ENCODE results near the gene FBXO4.
"Not testable (repeated sequence)": the region's sequence is repeated elsewhere in the genome, so short reads cannot be mapped to it uniquely, and the experiment has no call there.

FBXO4 gene

GRCh38 chr5:41925555-41925951 is 472 bp downstream of the FBXO4 start:
- no peak for DNase-seq

- DNase-seq, result no peak
These were observed 2.5 kb downstream of the FBXO4 start for GRCh38 chr5:41927604-41928003.

- no peak for DNase-seq
These were observed 4.0 kb downstream of the FBXO4 start for GRCh38 chr5:41929035-41929434.

GRCh38 chr5:41932770-41933169 is 7.7 kb downstream of the FBXO4 start:
- no peak for DNase-seq

GRCh38 chr5:41935544-41935943 is 10.5 kb downstream of the FBXO4 start:
- no peak for DNase-seq

- DNase-seq, result no peak
These were observed 15.6 kb downstream of the FBXO4 start for GRCh38 chr5:41940641-41941040.

- not testable (repeated sequence) for DNase-seq
These were observed 20.4 kb downstream of the FBXO4 start for GRCh38 chr5:41945332-41945955.

- DNase-seq, result no peak
These were observed 26.1 kb downstream of the FBXO4 start for GRCh38 chr5:41951224-41951623.

- DNase-seq, result no peak
These were observed 29.2 kb downstream of the FBXO4 start for GRCh38 chr5:41954286-41954685.

GRCh38 chr5:41955432-41956024 is 30.4 kb downstream of the FBXO4 start:
- no peak for DNase-seq

GRCh38 chr5:41956943-41957342 is 31.9 kb downstream of the FBXO4 start:
- DNase-seq, result no peak

GRCh38 chr5:41960481-41960880 is 35.4 kb downstream of the FBXO4 start:
- DNase-seq, result no peak

- no peak for DNase-seq
These were observed 36.7 kb downstream of the FBXO4 start for GRCh38 chr5:41961736-41962135.

GRCh38 chr5:41962491-41962890 is 37.4 kb downstream of the FBXO4 start:
- no peak for DNase-seq

GRCh38 chr5:41966401-41967105 is 41.5 kb downstream of the FBXO4 start:
- no peak for DNase-seq

GRCh38 chr5:41967401-41967800 is 42.3 kb downstream of the FBXO4 start:
- DNase-seq, result no peak

GRCh38 chr5:41968153-41968723 is 43.2 kb downstream of the FBXO4 start:
- no peak for DNase-seq

- DNase-seq, result no peak
These were observed 48.0 kb downstream of the FBXO4 start for GRCh38 chr5:41973087-41973486.

GRCh38 chr5:41973887-41974286 is 48.8 kb downstream of the FBXO4 start:
- no peak for DNase-seq

- DNase-seq, result no peak
These were observed 53.6 kb downstream of the FBXO4 start for GRCh38 chr5:41978676-41979075.

GRCh38 chr5:41980396-41980795 is 55.3 kb downstream of the FBXO4 start:
- DNase-seq, result no peak

- no peak for DNase-seq
These were observed 55.8 kb downstream of the FBXO4 start for GRCh38 chr5:41980870-41981269.

GRCh38 chr5:41982858-41983257 is 57.8 kb downstream of the FBXO4 start:
- not testable (repeated sequence) for DNase-seq

GRCh38 chr5:41983284-41983683 is 58.2 kb downstream of the FBXO4 start:
- DNase-seq, result no peak
